Activated naive CD4-positive, alpha-beta T cell treated with anti-CD3 and anti-CD28 coated beads for 36 hours (primary cell): ENCODE measurements around the gene TBC1D21. TPM values are rescaled to one million over a fixed set of nuclear protein-coding genes. Genes with fewer than 3 reads are reported as not detected.

Experiments used
- CTCF ChIA-PET: fragments of 350-600 bp; sonication (Branson Sonifier 250); formaldehyde crosslinking; loops from one replicate; lab custom pipeline; 2021; ENCODE audit warnings: antibody characterized with exemption; lab: Charles Lee
- DNase-seq: peaks from one replicate; pipeline ENCODE4 v3.0.0-alpha.2; 2020
- H3K27ac Mint-ChIP-seq: one replicate; pipeline ENCODE4 v1.8.0; 2021; ENCODE audit warnings: mild to moderate bottlenecking, mixed read lengths
- H3K27me3 Mint-ChIP-seq: one replicate; pipeline ENCODE4 v1.8.0; 2021; ENCODE audit warnings: low read depth, mixed read lengths
- H3K36me3 Mint-ChIP-seq: one replicate; pipeline ENCODE4 v1.8.0; 2021; ENCODE audit warnings: low read depth, mixed read lengths
- H3K4me1 Mint-ChIP-seq: one replicate; pipeline ENCODE4 v1.8.0; 2021; ENCODE audit warnings: low read depth, mixed read lengths
- H3K4me3 Mint-ChIP-seq: one replicate; pipeline ENCODE4 v1.8.0; 2021; ENCODE audit warnings: mild to moderate bottlenecking, moderate library complexity, mixed read lengths
- H3K9me3 Mint-ChIP-seq: one replicate; pipeline ENCODE4 v1.8.0; 2021; ENCODE audit warnings: mixed read lengths
- intact Hi-C: fragments of 100-400 bp; cut with micrococcal nuclease; formaldehyde crosslinking; loops from one replicate; pipeline ENCODE4 v1.15.1; 2023
- total RNA-seq, 2 experiments: library from RNA; stranded (reverse); gene quantifications; one replicate each; pipeline ENCODE4 v1.2.3, GENCODE V29; 2021

Gene TBC1D21, protein sequence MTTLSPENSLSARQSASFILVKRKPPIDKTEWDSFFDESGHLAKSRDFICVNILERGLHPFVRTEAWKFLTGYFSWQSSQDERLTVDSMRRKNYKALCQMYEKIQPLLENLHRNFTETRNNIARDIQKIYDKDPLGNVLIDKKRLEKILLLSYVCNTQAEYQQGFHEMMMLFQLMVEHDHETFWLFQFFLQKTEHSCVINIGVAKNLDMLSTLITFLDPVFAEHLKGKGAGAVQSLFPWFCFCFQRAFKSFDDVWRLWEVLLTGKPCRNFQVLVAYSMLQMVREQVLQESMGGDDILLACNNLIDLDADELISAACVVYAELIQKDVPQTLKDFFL
- not detected for total RNA-seq

DNA sequence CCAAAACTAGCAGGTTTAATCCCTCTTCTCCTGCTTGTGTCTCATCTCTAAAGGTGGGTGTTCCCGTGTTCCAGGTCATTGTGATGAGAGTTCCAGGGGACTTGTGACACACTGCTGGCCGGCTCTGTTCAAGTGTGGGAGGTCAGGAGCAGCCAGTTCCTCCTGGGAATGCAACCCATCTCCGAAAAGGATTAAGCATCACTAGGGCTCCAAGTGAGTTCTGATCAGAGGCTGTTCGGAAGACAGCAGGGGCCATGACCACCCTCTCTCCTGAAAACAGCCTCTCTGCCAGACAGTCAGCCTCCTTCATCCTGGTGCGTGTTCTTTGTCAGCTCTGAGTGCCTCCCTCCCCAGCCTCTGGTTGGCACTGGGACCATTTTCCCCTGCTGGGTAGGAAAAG, at the start of gene TBC1D21:
TBC1D21 (plus strand) TSS at position 109 of the 400 bp plus-strand sequence; CDS start at position 255, 146 bp downstream.
- Mint-ChIP-seq H3K36me3 (no peaks in the 10 kb centered on the region), H3K4me3 (no peak within 1 kb of the TSS), H3K27ac (no peak within 1 kb of the TSS), H3K9me3 (no peaks in the 10 kb centered on the region), H3K27me3 (peaks cover 26% of the 10 kb centered on the region), H3K4me1 (no peaks in the 10 kb centered on the region)
- intact Hi-C loops: no loop called here
- CTCF ChIA-PET: interaction anchor here (0.9 to 4.1 kb wide), 18 partner anchors 8 to 132 kb away, joined by 3 to 82 read pairs (median 5); no protein-coding TSS in a partner anchor
- no peak for DNase-seq

DNA sequence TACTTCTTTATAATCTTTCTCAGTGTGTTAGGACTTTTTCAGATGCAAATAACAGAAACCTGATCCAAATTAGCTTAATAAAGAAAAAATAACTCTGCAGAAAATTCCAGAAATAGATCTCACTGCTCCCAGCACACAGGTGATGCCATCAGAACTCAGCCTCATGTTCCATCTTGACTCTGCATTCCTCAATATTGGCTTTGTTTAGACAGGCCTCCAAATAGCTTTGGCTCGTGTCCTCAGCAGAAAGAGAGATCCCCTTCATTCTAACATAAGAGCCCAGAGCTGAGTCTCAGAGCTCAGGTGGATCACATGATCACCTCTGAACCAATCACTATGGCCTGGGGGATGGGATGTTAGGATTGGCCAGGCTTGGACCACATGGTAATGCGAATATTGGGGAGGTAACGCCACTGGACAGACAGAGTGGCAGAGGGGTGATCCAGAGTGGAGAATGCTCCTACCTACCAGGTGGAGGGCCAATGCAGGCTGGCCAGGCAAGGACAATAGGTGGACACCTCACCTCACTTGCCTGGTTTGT, 46.6 kb upstream of the TBC1D21 start:
- no peaks in the 10 kb centered on the region for H3K4me1 Mint-ChIP-seq
- H3K27me3 Mint-ChIP-seq: peaks cover 9% of the 10 kb centered on the region
- H3K4me3 Mint-ChIP-seq: no peak overlapping the region
- no peaks in the 10 kb centered on the region for H3K36me3 Mint-ChIP-seq
- intact Hi-C loops: no loop called here
- H3K9me3 Mint-ChIP-seq: no peaks in the 10 kb centered on the region
- CTCF ChIA-PET: no interaction called here
- no peak for DNase-seq
- no peak overlapping the region for H3K27ac Mint-ChIP-seq

DNA sequence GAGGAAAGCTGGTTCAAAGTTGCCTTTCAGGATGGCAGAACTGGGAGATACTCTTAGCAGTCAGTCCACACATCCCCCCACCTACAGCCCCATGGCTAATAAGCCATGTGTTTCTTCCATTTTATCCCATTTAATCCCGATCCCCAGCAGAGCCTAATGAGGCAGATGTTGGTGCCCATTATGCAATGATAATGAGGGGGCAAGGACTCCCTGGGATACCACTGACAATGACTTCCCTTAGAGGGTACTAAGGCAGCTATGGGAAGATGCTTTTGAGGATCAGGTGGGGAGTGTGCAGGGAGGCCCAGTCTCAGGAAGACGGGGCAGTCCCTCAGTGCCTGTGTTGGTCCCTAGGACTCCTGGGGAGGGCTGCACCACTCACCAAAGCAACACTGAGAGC, 43.8 kb upstream of the TBC1D21 start:
- no peaks in the 10 kb centered on the region for H3K9me3 Mint-ChIP-seq
- DNase-seq: no peak
- intact Hi-C loops: no loop called here
- no peaks in the 10 kb centered on the region for H3K36me3 Mint-ChIP-seq
- H3K27ac Mint-ChIP-seq: no peak overlapping the region
- peaks cover 5% of the 10 kb centered on the region for H3K4me1 Mint-ChIP-seq
- H3K4me3 Mint-ChIP-seq: no peak overlapping the region
- peaks cover 14% of the 10 kb centered on the region for H3K27me3 Mint-ChIP-seq
- CTCF ChIA-PET: no interaction called here

DNA sequence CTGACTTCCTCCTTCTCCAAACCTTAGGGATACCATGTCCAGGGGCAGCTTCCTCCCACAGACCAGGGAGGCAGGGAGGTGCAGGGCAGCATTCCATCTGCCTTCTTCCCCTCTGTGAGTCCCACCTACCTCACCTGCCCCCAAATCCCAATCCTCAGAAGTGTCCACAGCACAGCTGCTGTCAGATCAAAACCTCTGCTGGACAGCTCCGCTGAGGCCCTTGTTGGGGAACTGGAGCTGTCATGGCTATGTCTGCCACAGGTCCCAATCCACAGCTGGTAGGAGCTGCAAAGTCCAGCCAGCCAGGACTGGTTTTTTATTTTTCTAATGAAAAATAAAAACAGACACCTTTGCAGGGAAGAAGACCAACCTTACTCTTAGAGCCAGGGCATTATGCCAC, 40.7 kb upstream of the TBC1D21 start:
- intact Hi-C loops: no loop called here
- Mint-ChIP-seq H3K4me3 (no peak overlapping the region), H3K27ac (no peak overlapping the region), H3K4me1 (peaks cover 7% of the 10 kb centered on the region), H3K9me3 (no peaks in the 10 kb centered on the region), H3K36me3 (no peaks in the 10 kb centered on the region), H3K27me3 (peaks cover 33% of the 10 kb centered on the region)
- DNase-seq: peak; percentile 14
- CTCF ChIA-PET: no interaction called here

DNA sequence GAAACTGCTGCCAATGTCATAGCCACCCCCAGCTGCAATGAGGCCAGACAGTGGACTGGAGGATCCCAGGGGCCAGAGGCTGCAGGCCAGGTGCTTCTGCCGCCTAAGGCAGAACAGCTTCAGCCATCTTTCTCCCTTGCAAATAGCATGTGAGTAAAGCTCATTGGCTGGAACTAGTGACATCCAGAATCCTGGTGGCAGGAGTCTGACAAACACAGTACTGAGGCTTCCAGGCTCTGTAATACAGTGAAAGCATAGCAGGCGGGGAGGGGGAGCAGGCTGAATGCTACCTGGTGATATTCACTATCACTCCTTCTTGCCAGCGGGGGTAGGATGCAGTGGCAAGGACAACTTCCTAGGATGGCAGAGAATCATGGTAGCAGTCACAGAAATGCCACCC, 36.5 kb upstream of the TBC1D21 start:
- no peak overlapping the region for H3K27ac Mint-ChIP-seq
- CTCF ChIA-PET: interaction anchor here (1.4 kb wide), 1 partner anchor 78 kb away, joined by 3 read pairs; no protein-coding TSS in a partner anchor

DNA sequence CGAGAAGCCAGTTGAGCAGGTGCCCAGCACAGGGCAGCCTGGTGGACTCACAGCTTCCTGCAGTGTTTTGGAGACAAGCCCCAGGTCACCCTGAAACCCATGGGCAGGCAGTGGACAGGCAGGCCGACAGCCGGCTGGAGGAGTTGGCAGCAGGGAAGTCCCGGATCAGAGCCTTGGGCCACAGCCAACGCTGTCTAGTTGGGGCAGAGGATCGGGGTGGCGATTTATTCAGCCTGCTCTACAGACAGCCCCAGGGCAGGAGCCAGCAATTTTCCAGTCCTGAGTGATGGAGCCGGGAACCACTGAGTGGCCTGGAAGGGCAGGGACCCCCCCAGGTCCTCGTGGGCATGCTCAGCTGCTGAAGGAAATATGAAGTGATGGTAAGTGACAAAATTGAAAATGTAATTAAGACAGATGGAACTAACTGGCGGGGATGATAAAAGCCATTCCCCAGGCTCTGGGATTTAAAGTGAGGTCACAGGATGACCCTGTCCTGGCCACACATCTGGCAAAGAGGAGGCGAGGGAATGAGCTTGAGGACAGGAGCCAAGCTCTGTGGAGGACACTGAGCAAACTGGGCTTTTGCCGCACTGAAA, 34.4 kb upstream of the TBC1D21 start:
- H3K4me1 Mint-ChIP-seq: peaks cover 5% of the 10 kb centered on the region
- peaks cover 30% of the 10 kb centered on the region for H3K27me3 Mint-ChIP-seq
- no peak for DNase-seq
- no peaks in the 10 kb centered on the region for H3K36me3 Mint-ChIP-seq
- H3K27ac Mint-ChIP-seq: no peak overlapping the region
- CTCF ChIA-PET: interaction anchor here (0.6 to 1.1 kb wide), 2 partner anchors 89 to 120 kb away, joined by 3 read pairs; no protein-coding TSS in a partner anchor
- H3K9me3 Mint-ChIP-seq: no peaks in the 10 kb centered on the region
- H3K4me3 Mint-ChIP-seq: no peak overlapping the region
- intact Hi-C loops: no loop called here

More for the DNA sequence above, 36.5 kb upstream of the TBC1D21 start:
- intact Hi-C loops: no loop called here
- Mint-ChIP-seq H3K36me3 (no peaks in the 10 kb centered on the region), H3K4me1 (peaks cover 7% of the 10 kb centered on the region), H3K4me3 (no peak overlapping the region), H3K9me3 (no peaks in the 10 kb centered on the region), H3K27me3 (peaks cover 34% of the 10 kb centered on the region)
- DNase-seq: no peak

DNA sequence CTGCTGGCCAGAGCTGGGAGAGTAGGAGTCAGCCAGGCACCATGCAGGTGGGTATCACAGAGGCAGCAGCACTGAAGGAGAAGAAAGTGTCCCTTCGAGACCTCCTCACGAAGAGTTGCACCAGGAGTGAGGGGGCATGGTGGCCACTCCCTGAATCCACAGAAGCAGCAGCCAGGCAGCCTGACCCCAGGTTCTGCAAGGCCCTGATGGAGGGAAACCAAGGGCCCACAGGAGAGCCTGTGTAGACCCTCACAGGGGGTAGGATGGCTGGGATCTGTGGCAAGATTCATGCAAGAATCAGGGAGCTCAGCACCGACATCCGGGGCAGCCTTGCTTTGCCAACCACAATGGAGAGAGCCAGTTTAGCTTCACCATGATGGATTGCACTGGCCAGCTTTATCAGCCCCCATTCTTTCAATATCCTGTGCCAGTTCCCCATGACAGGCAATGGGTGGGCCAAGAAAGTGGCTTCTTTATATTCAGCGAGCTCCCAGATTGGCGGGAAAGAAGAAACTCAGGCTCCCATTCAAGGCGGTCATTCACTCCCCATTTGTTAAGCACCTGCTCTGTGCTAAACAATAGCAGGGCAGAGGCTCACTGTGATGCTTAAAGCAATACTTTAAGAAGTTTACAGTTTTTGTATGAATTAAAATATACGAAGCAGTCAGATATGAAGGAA, 33.5 kb upstream of the TBC1D21 start:
- Mint-ChIP-seq H3K36me3 (no peaks in the 10 kb centered on the region), H3K4me1 (no peaks in the 10 kb centered on the region), H3K4me3 (no peak overlapping the region), H3K9me3 (no peaks in the 10 kb centered on the region), H3K27me3 (peaks cover 27% of the 10 kb centered on the region), H3K27ac (no peak overlapping the region)
- intact Hi-C loops: no loop called here
- no peak for DNase-seq
- CTCF ChIA-PET: interaction anchor here (1.1 kb wide), 1 partner anchor 88 kb away, joined by 3 read pairs; no protein-coding TSS in a partner anchor

DNA sequence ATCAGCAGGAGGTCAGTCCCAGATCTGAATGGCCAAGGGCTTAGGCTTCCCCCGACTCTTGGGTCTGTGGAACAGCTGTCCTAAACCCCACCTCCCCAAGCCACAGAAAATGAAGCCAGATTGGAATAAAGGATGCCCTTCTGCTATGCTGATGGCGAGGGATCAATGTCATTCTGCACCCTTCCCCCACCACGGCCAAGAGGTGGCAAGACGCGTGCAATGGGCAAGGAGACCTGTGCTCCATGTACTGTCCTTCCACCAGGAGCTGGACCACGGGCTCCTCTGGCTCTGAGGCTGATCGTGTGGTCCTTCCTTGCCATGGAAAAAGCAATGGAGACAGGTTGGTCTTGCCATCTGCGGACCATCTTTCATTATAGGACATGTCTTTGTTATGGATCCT, 32.6 kb upstream of the TBC1D21 start:
- Mint-ChIP-seq H3K4me1 (no peaks in the 10 kb centered on the region), H3K4me3 (no peak overlapping the region), H3K27ac (no peak overlapping the region), H3K9me3 (no peaks in the 10 kb centered on the region), H3K36me3 (no peaks in the 10 kb centered on the region), H3K27me3 (peaks cover 20% of the 10 kb centered on the region)
- CTCF ChIA-PET: interaction anchor here (1.0 kb wide), 1 partner anchor 21 kb away, joined by 3 read pairs; no protein-coding TSS in a partner anchor
- DNase-seq: no peak
- intact Hi-C loops: no loop called here

DNA sequence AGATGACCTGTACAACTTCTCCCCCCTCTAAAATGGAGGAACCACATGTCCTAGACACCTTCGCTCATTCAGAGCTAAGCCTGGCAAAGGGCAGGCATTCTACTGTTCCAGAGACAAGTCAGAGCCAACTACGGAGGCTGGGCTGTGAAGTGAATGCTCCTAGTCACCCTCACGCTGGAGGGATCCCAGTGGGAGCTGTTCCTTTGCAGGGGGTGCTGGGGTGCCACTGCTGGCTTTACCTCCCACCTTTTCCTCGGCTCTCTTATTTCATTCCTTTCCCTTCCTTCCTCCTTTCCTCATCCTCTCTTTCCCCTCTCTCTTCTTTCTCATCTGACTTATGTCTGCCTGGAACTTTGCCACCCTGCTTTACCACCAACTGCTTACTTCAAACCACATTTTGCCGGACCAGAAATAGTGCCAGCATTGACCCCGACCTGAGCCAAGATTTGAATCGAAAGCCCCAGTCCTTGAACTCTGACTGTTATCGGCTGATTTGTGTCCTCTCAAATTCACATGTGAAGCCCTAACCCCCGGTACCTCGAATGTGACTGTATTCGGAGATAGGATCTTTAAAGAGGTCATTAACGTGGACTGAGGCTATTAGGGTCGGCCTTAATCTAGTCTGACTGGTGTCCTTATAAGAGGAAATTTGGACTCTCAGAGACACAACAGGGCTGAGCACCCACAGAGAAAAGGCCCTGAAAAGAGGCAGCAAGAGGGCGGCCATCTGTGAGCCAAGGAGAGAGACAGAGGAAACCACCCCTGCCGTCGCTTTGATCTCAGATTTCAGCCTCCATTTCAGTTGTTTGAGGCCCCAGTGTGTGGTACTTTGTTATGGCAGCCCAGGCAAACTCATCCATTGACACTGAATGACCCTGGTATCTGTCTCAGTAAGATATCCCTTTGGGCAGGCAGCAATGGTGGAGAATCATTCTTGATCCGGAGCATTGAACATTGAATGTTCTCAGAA, 31.3 kb upstream of the TBC1D21 start:
- CTCF ChIA-PET: interaction anchor here (1.0 kb wide), 1 partner anchor 20 kb away, joined by 3 read pairs; no protein-coding TSS in a partner anchor
- no peak overlapping the region for H3K4me3 Mint-ChIP-seq
- no peaks in the 10 kb centered on the region for H3K9me3 Mint-ChIP-seq
- intact Hi-C loops: no loop called here
- no peak for DNase-seq
- H3K4me1 Mint-ChIP-seq: no peaks in the 10 kb centered on the region
- no peak overlapping the region for H3K27ac Mint-ChIP-seq
- H3K36me3 Mint-ChIP-seq: no peaks in the 10 kb centered on the region
- peaks cover 10% of the 10 kb centered on the region for H3K27me3 Mint-ChIP-seq

DNA sequence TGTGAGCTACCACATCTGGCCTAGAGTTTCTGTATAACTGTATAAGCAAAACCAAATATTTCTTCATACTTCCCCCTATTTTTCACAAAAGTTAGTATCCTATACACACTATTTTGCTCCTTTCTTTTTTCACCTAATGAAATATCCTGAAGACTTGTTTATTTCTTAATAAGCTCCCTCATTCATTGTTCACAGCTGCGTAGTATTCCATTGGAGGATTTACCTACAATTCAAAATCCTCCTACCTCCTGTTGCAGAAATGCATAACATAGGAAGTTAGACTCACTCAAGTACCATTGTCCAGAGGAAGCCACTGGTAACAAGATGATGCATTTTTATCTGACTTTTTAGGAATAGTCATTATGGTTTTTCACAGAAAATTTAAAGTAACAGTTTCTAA, 29.6 kb upstream of the TBC1D21 start:
- no peak for DNase-seq
- H3K4me3 Mint-ChIP-seq: no peak overlapping the region
- CTCF ChIA-PET: interaction anchor here (1.1 kb wide), 1 partner anchor 139 kb away, joined by 4 read pairs; no protein-coding TSS in a partner anchor
- H3K27ac Mint-ChIP-seq: no peak overlapping the region
- no peaks in the 10 kb centered on the region for H3K4me1 Mint-ChIP-seq
- no peaks in the 10 kb centered on the region for H3K36me3 Mint-ChIP-seq
- intact Hi-C loops: no loop called here
- H3K9me3 Mint-ChIP-seq: no peaks in the 10 kb centered on the region
- peaks cover 10% of the 10 kb centered on the region for H3K27me3 Mint-ChIP-seq

DNA sequence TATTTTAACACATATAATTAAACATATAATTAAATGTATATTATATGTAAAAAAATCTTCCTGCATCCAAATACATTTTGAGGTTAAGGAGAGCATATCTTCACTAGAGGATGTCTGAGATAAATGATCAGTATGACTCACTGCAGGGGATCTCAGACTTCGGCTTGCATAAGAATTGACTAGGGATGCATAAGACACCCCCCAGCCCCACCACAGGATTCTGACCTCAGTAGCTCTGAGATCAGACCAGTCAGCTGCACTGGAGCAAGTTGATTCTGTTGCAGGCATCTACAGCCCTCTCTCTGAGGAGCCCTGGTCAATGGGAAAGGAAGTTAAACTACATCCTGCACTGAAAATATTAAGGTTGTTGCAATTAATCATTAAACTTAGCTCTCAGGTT, 29.0 kb upstream of the TBC1D21 start:
- Mint-ChIP-seq H3K27ac (no peak overlapping the region), H3K4me3 (no peak overlapping the region), H3K27me3 (peaks cover 7% of the 10 kb centered on the region), H3K4me1 (no peaks in the 10 kb centered on the region), H3K9me3 (no peaks in the 10 kb centered on the region), H3K36me3 (no peaks in the 10 kb centered on the region)
- CTCF ChIA-PET: interaction anchor here (1.1 to 1.7 kb wide), 2 partner anchors 30 to 139 kb away, joined by 4 read pairs; no protein-coding TSS in a partner anchor
- intact Hi-C loops: no loop called here
- no peak for DNase-seq
